Thymus (tissue), 11 donors: Measurements from ENCODE around the gene MLXIPL. TPM values are rescaled to one million over a fixed set of nuclear protein-coding genes. Genes with fewer than 3 reads are reported as not detected.

Source experiments
- DNase-seq, 9 donors: peaks; one replicate each; pipeline ENCODE4 v3.0.0-alpha.2; 2013; ENCODE audit warnings: low spot score in 9 of 9, low read depth in 6 of 9, missing footprints in 1 of 9
- H3K27ac ChIP-seq, 2 donors: one replicate each; pipeline ENCODE4 v1.5.1; 2013; ENCODE audit warnings: control low read depth in 1 of 2, low read depth in 1 of 2, low read length in 1 of 2, mild to moderate bottlenecking in 1 of 2, moderate library complexity in 1 of 2
- H3K27me3 ChIP-seq, 2 donors: one replicate each; pipeline ENCODE4 v1.5.1; 2013; ENCODE audit warnings: low read length in 1 of 2; ENCODE audit not compliant: control insufficient read depth in 2 of 2, insufficient read depth in 1 of 2
- H3K36me3 ChIP-seq, 2 donors: one replicate each; pipeline ENCODE4 v1.5.1; 2013; ENCODE audit warnings: low read length in 1 of 2, mild to moderate bottlenecking in 1 of 2, moderate library complexity in 1 of 2; ENCODE audit not compliant: control insufficient read depth in 2 of 2, insufficient read depth in 2 of 2
- H3K4me1 ChIP-seq, 2 donors: one replicate each; pipeline ENCODE4 v1.5.1; 2013; ENCODE audit warnings: low read length in 2 of 2; ENCODE audit not compliant: control insufficient read depth in 2 of 2, insufficient read depth in 2 of 2
- H3K4me3 ChIP-seq, 2 donors: one replicate each; pipeline ENCODE4 v1.5.1; 2013; ENCODE audit warnings: low read length in 2 of 2, control low read depth in 1 of 2, mild to moderate bottlenecking in 1 of 2
- H3K9me3 ChIP-seq, 2 donors: one replicate each; pipeline ENCODE4 v1.5.1; 2013; ENCODE audit warnings: low read length in 1 of 2, mild to moderate bottlenecking in 1 of 2; ENCODE audit not compliant: control insufficient read depth in 2 of 2, insufficient read depth in 1 of 2
- WGBS: extraction: QIAGEN DNeasy Blood & Tissue Kit; methylation state at CpG from one replicate; pipeline ENCODE4 v1.1.7; 2013; 5-methylcytosine and 5-hydroxymethylcytosine counted together
- polyA plus RNA-seq: library from polyadenylated mRNA; stranded (reverse); fragments of 200-250 nt; gene quantifications from one replicate; pipeline ENCODE4 v1.2.3, GENCODE V29; 2013
- total RNA-seq: library from RNA; stranded (reverse); fragments of 120-200 nt; gene quantifications from one replicate; pipeline ENCODE4 v1.2.4, GENCODE V29; 2013
- donor health status: healthy.

Gene MLXIPL
- total and polyA plus RNA-seq, 2 donors: 0.05 to 25.3 TPM

GRCh38 chr7:73646785-73647724 is 22.7 kb upstream of the MLXIPL start:
- no peak overlapping the region for H3K4me3 ChIP-seq
- H3K9me3 ChIP-seq: peaks cover 0 to 10% of the 10 kb centered on the region in 2 donors
- peaks cover 18 to 71% of the 10 kb centered on the region in 2 donors for H3K27me3 ChIP-seq
- 46% methylated on average over 16 of the region's 16 CpGs for WGBS
- no peak overlapping the region for H3K27ac ChIP-seq
- no peaks in the 10 kb centered on the region for H3K36me3 ChIP-seq
- DNase-seq: no peak
- H3K4me1 ChIP-seq: peaks cover 0 to 2% of the 10 kb centered on the region in 2 donors

GRCh38 chr7:73645643-73646174 is 21.4 kb upstream of the MLXIPL start:
- Histone ChIP-seq H3K4me1 (peaks cover 0 to 2% of the 10 kb centered on the region in 2 donors), H3K9me3 (peaks cover 3 to 21% of the 10 kb centered on the region in 2 donors), H3K36me3 (no peaks in the 10 kb centered on the region), H3K27ac (no peak overlapping the region), H3K4me3 (no peak overlapping the region), H3K27me3 (peaks cover 18 to 66% of the 10 kb centered on the region in 2 donors)
- whole genome bisulfite sequencing: 61% methylated on average over 4 of the region's 4 CpGs
- no peak for DNase-seq

- Histone ChIP-seq H3K9me3 (peaks cover 3 to 21% of the 10 kb centered on the region in 2 donors), H3K4me3 (no peak overlapping the region), H3K27ac (no peak overlapping the region), H3K4me1 (peaks cover 0 to 2% of the 10 kb centered on the region in 2 donors), H3K36me3 (no peaks in the 10 kb centered on the region), H3K27me3 (peaks cover 18 to 56% of the 10 kb centered on the region in 2 donors)
- WGBS: 75% methylated on average over 5 of the region's 5 CpGs
- DNase-seq: no peak
These were observed 20.5 kb upstream of the MLXIPL start for GRCh38 chr7:73644688-73645286.

- no peak for DNase-seq
- no peaks in the 10 kb centered on the region for H3K36me3 ChIP-seq
- no peak overlapping the region for H3K4me3 ChIP-seq
- WGBS: 89% methylated on average over 2 of the region's 2 CpGs
- peaks cover 0 to under 1% of the 10 kb centered on the region in 2 donors for H3K4me1 ChIP-seq
- no peak overlapping the region for H3K27ac ChIP-seq
- H3K9me3 ChIP-seq: peaks cover 3 to 21% of the 10 kb centered on the region in 2 donors
- peaks cover 12 to 37% of the 10 kb centered on the region in 2 donors for H3K27me3 ChIP-seq
These were observed 18.5 kb upstream of the MLXIPL start for GRCh38 chr7:73642834-73643233.

GRCh38 chr7:73638911-73639310 is 14.6 kb upstream of the MLXIPL start:
- H3K27ac ChIP-seq: no peak overlapping the region
- peaks cover 3 to 21% of the 10 kb centered on the region in 2 donors for H3K9me3 ChIP-seq
- no peaks in the 10 kb centered on the region for H3K4me1 ChIP-seq
- peaks cover 0 to 2% of the 10 kb centered on the region in 2 donors for H3K27me3 ChIP-seq
- DNase-seq: no peak
- H3K4me3 ChIP-seq: no peak overlapping the region
- no peaks in the 10 kb centered on the region for H3K36me3 ChIP-seq
- 10% methylated on average over 3 of the region's 3 CpGs for WGBS

- H3K27me3 ChIP-seq: peaks cover 0 to 12% of the 10 kb centered on the region in 2 donors
- H3K36me3 ChIP-seq: no peaks in the 10 kb centered on the region
- no peak for DNase-seq
- no peaks in the 10 kb centered on the region for H3K4me1 ChIP-seq
- no peaks in the 10 kb centered on the region for H3K9me3 ChIP-seq
- no peak overlapping the region for H3K27ac ChIP-seq
- 90% methylated on average over 8 of the region's 8 CpGs for WGBS
- no peak overlapping the region for H3K4me3 ChIP-seq
These were observed 11.3 kb upstream of the MLXIPL start for GRCh38 chr7:73635428-73636200.

- H3K27ac ChIP-seq: no peak overlapping the region
- H3K4me1 ChIP-seq: no peaks in the 10 kb centered on the region
- 83% methylated on average over 8 of the region's 8 CpGs for WGBS
These were observed 9.5 kb upstream of the MLXIPL start for GRCh38 chr7:73633844-73634243.

GRCh38 chr7:73633323-73633722 is 9.0 kb upstream of the MLXIPL start:
- H3K27me3 ChIP-seq: peaks cover 0 to 23% of the 10 kb centered on the region in 2 donors
- DNase-seq: no peak

More at GRCh38 chr7:73633844-73634243, 9.5 kb upstream of the MLXIPL start:
- H3K4me3 ChIP-seq: no peak overlapping the region
- H3K36me3 ChIP-seq: no peaks in the 10 kb centered on the region
- no peaks in the 10 kb centered on the region for H3K9me3 ChIP-seq
- H3K27me3 ChIP-seq: peaks cover 0 to 18% of the 10 kb centered on the region in 2 donors
- no peak for DNase-seq

More at GRCh38 chr7:73633323-73633722, 9.0 kb upstream of the MLXIPL start:
- 80% methylated on average over 7 of the region's 7 CpGs for WGBS
- H3K4me1 ChIP-seq: no peaks in the 10 kb centered on the region
- H3K9me3 ChIP-seq: no peaks in the 10 kb centered on the region
- no peak overlapping the region for H3K4me3 ChIP-seq
- H3K36me3 ChIP-seq: no peaks in the 10 kb centered on the region
- no peak overlapping the region for H3K27ac ChIP-seq
